HFF-Myc (cell line): ENCODE measurements around the gene KDM8.
A peak's percentile ranks its signal among the peaks of the same experiment; 100 is the strongest.

Experiments used
- DNase-seq: peaks from one replicate; pipeline ENCODE4 v3.0.0-alpha.2; 2011; ENCODE audit warnings: low read depth; ENCODE audit errors: extremely low read depth
- H3K4me3 ChIP-seq: replicated peaks from 2 replicates; pipeline ENCODE4 v1.5.1; 2011; ENCODE audit warnings: low read depth, mild to moderate bottlenecking, control low read depth, low read length
- TF ChIP-seq, protein P1 (sequence below): IDR thresholded peaks from 2 replicates; pipeline ENCODE4 v1.5.1; 2012; ENCODE audit warnings: mild to moderate bottlenecking, low read depth, low read length, control low read depth; ENCODE audit errors: missing control alignments

The KDM8 gene

GRCh38 chr16:27168790-27169189 is 34.5 kb upstream of the KDM8 start:
- no peak overlapping the region for H3K4me3 ChIP-seq
- DNase-seq: no peak
- TF ChIP-seq, protein P1, sequence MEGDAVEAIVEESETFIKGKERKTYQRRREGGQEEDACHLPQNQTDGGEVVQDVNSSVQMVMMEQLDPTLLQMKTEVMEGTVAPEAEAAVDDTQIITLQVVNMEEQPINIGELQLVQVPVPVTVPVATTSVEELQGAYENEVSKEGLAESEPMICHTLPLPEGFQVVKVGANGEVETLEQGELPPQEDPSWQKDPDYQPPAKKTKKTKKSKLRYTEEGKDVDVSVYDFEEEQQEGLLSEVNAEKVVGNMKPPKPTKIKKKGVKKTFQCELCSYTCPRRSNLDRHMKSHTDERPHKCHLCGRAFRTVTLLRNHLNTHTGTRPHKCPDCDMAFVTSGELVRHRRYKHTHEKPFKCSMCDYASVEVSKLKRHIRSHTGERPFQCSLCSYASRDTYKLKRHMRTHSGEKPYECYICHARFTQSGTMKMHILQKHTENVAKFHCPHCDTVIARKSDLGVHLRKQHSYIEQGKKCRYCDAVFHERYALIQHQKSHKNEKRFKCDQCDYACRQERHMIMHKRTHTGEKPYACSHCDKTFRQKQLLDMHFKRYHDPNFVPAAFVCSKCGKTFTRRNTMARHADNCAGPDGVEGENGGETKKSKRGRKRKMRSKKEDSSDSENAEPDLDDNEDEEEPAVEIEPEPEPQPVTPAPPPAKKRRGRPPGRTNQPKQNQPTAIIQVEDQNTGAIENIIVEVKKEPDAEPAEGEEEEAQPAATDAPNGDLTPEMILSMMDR: no peak

DNA sequence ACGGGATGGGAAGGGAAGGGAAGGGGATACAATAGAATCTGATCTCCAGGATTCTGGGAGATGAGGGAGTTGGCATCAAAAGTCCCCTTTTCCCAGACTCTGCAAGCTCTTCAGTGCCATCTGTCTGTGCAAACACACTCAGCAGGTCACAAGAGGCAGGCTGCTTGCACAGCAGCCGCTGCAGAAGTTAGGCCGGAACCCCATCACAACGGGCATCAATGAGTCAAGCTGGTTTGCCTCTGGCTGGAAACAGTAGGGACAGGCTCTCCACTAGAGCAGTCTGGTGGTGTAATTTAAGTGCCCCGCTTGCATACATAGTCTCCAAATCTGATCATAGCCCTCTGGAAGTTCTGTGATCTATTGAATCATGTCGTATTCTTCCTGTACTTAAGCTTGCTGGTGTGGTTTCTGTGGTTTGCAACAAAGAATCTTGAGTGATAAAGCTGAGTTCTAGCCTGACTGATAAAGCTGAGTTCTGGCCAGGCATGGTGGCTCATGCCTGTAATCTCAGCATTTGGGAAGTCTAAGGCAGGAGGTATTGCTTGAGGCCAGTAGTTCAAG is 33.7 kb upstream of the KDM8 start:
- TF ChIP-seq, protein P1: peak; percentile 5
- no peak overlapping the region for H3K4me3 ChIP-seq
- DNase-seq: no peak

DNA sequence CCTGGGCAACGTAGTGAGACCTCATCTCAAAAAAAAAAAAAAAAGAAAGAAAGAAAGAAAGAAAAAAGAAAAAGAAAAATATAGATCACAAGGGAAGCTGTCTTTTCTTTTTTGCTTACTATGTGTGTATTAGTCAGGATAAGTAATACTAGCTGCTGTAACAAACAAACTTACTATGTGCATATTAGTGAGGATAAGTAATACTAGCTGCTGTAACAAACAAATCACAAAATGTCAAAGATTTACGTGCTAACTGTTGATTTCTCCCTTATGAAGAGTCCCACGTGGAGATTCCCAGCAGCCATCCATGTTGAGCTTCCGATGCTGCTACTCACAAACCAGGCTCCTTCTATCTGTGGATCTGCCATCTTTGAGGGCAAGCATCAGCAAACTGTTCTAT is 31.7 kb upstream of the KDM8 start:
- DNase-seq: no peak
- H3K4me3 ChIP-seq: no peak overlapping the region

DNA sequence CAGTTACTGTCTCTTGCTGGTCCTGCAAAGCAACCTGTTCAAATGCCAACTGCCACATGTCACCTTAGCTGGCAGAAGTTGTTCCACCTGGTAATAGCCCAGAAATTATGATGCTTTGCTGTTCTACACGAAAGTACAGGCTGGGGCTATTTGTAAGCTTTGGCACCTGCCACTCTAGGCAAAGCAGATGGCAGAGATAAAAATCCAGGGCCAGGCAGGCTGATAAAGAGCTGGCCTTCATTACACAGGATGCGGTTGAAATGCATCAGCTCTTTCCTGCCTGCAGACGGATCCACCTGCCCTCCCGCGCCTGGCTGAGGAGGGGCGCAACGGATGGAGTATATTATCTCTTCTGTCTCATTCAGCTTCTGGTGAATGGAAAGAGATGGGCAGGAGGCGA is 29.3 kb upstream of the KDM8 start:
- TF ChIP-seq, protein P1: no peak
- no peak overlapping the region for H3K4me3 ChIP-seq
- no peak for DNase-seq

More for the DNA sequence above, 31.7 kb upstream of the KDM8 start:
- TF ChIP-seq, protein P1: no peak

DNA sequence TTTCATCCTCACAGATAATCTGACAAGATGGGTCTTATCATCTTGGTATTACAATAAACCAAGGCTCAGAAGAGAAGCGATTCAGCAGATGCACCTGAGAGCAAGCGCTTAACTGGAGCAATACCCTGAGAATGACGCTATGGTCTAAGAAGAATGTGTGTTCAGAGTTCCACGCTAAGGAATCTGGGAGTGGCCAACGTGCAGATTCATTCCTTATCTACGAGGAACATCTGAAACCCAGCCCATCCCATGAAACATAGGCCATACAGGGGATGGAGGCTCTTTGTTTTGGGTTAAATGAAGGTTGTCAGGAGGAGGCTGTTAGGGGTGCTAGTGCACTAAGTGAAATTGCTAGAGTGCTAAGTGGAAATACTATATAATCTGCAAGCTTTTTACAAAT is 28.5 kb upstream of the KDM8 start:
- DNase-seq: peak; percentile 9
- TF ChIP-seq, protein P1: no peak
- H3K4me3 ChIP-seq: no peak overlapping the region

DNA sequence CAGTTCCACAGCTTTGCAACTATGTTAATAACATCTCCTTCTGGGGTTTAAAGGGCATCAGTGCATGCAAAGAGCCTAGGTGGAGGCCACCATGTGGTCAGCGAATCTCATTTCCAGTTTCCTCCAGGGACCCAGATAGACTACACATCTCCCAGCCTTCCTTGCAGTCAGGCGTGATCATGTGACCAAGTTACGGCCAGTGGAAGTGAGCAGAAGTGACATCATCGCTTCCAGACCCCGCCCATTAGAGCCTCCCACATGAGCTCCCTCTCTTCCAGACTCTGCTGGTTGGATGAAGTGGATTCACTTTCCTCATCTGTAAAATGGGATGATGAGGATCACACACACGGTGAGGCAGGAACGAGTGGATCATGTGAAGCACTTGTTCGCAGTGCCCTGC is 27.4 kb upstream of the KDM8 start:
- DNase-seq: no peak
- H3K4me3 ChIP-seq: no peak overlapping the region
- TF ChIP-seq, protein P1: no peak
